Bronchial epithelial cell (primary cell): Measurements from ENCODE around the gene FSTL4. TPM values are rescaled to one million over a fixed set of nuclear protein-coding genes. Genes with fewer than 3 reads are reported as not detected.

Experiments
- DNase-seq: peaks from one replicate; pipeline ENCODE4 v3.0.0-alpha.2; 2010; ENCODE audit warnings: low read depth
- FAIRE-seq: peaks from 2 replicates; lab custom pipeline; 2011; peaks lifted over from hg19 to GRCh38; lab: Jason Lieb, UNC
- H3K27me3 ChIP-seq: 2 replicates; pipeline ENCODE4 v1.5.1; 2011; ENCODE audit warnings: low read length; ENCODE audit not compliant: control insufficient read depth, insufficient read depth
- H3K36me3 ChIP-seq: 2 replicates; pipeline ENCODE4 v1.5.1; 2011; ENCODE audit warnings: low read length; ENCODE audit not compliant: control insufficient read depth, insufficient read depth
- H3K4me3 ChIP-seq: 2 replicates; pipeline ENCODE4 v1.5.1; 2011; ENCODE audit warnings: mild to moderate bottlenecking, low read depth, low read length, control low read depth
- CTCF ChIP-seq: IDR thresholded peaks from 2 replicates; pipeline ENCODE4 v1.5.1; 2011; ENCODE audit warnings: mild to moderate bottlenecking, moderate library complexity, low read length, control low read depth, inconsistent platforms; ENCODE audit not compliant: insufficient read depth, severe bottlenecking
- total RNA-seq: library from RNA; depleted of rRNA; stranded (reverse); fragments of >200 nt; gene quantifications from 2 replicates; pipeline ENCODE4 v1.2.1, GENCODE V29; 2014

Gene FSTL4
- total RNA-seq, 1 donor from 2014 or later, result not detected

- H3K4me3 ChIP-seq, result no peak overlapping the region
- H3K27me3 ChIP-seq, result peaks cover 2% of the 10 kb centered on the region
- DNase-seq (no peak), FAIRE-seq (peak; percentile 52)
- no peak for TF ChIP-seq CTCF
- no peaks in the 10 kb centered on the region for H3K36me3 ChIP-seq
These were observed 13.3 kb downstream of the FSTL4 start for GRCh38 chr5:133599044-133599443.

GRCh38 chr5:133596049-133596448 is 16.3 kb downstream of the FSTL4 start:
- no peak for TF ChIP-seq CTCF
- DNase-seq (no peak), FAIRE-seq (no peak)
- H3K4me3 ChIP-seq, result no peak overlapping the region
- peaks cover 2% of the 10 kb centered on the region for H3K27me3 ChIP-seq
- H3K36me3 ChIP-seq, result no peaks in the 10 kb centered on the region

GRCh38 chr5:133595465-133595864 is 16.9 kb downstream of the FSTL4 start:
- Histone ChIP-seq H3K36me3 (no peaks in the 10 kb centered on the region), H3K27me3 (peaks cover 2% of the 10 kb centered on the region), H3K4me3 (no peak overlapping the region)
- TF ChIP-seq CTCF, result no peak
- FAIRE-seq, result no peak
- no peak for DNase-seq

- FAIRE-seq (no peak), DNase-seq (no peak)
- no peaks in the 10 kb centered on the region for H3K27me3 ChIP-seq
- H3K4me3 ChIP-seq, result no peak overlapping the region
- H3K36me3 ChIP-seq, result no peaks in the 10 kb centered on the region
- no peak for TF ChIP-seq CTCF
These were observed 23.1 kb downstream of the FSTL4 start for GRCh38 chr5:133589286-133589685.

- DNase-seq, result no peak
- Histone ChIP-seq H3K27me3 (no peaks in the 10 kb centered on the region), H3K4me3 (no peak overlapping the region), H3K36me3 (no peaks in the 10 kb centered on the region)
- no peak for TF ChIP-seq CTCF
- FAIRE-seq, result no peak
These were observed 29.4 kb downstream of the FSTL4 start for GRCh38 chr5:133582971-133583370.

- peak; percentile 66 for DNase-seq
- Histone ChIP-seq H3K36me3 (no peaks in the 10 kb centered on the region), H3K27me3 (no peaks in the 10 kb centered on the region), H3K4me3 (no peak overlapping the region)
- TF ChIP-seq CTCF, result no peak
- peak; percentile 13 for FAIRE-seq
These were observed 30.4 kb downstream of the FSTL4 start for GRCh38 chr5:133581918-133582317.
